ENCODE results near the gene LILRA6.
"Not testable (repeated sequence)": the region's sequence is repeated elsewhere in the genome, so short reads cannot be mapped to it uniquely, and the experiment has no call there.

The LILRA6 gene

DNA sequence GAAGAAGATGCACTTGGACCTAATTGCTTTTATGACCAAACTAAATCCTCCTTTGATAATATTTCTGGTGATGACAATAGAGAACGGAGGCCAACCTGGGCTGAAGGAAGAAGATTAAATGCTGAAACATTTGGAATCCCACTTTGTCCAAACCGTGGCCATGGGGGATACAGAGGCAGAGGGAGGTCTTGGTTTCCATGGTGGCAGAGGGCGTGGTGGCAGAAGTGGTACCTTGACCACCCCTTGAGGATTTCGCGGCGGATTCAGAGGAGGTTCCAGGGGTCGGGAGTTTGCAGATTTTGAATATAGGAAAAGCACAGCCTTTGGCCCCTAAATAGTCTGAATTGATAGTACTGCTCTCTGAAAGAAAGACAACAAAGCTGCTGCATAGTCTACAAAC, 12.6 kb downstream of the LILRA6 start:
- TF ChIP-seq GATA3 (IDR thresholded peaks at IDR 0.05; ENCODE audit: low read depth, low read length), result no peak

DNA sequence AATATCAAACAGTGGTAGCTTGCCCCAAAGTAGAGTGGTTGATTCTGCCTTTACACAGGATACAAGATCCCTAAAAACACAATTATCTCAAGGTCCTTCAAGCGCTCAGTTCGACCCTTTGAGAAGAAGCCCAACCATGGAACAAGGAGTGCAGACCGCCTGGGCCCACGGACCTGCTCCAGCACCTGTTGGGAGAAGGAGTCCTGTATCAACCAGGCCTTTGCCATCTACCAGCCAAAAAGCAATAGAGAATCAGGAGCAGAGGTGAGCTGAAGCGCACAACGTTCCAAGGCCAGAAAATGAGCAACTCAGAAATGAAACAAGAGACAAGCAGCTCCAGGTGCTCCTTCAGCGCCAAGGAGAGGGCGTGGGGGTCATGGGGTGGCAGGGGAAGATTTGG, 13.4 kb downstream of the LILRA6 start:
- TF ChIP-seq GATA3 (IDR thresholded peaks at IDR 0.05; ENCODE audit: low read depth, low read length) (no peak), GATA2 (IDR thresholded peaks at IDR 0.05; ENCODE audit: low read depth, low read length) (no peak)

DNA sequence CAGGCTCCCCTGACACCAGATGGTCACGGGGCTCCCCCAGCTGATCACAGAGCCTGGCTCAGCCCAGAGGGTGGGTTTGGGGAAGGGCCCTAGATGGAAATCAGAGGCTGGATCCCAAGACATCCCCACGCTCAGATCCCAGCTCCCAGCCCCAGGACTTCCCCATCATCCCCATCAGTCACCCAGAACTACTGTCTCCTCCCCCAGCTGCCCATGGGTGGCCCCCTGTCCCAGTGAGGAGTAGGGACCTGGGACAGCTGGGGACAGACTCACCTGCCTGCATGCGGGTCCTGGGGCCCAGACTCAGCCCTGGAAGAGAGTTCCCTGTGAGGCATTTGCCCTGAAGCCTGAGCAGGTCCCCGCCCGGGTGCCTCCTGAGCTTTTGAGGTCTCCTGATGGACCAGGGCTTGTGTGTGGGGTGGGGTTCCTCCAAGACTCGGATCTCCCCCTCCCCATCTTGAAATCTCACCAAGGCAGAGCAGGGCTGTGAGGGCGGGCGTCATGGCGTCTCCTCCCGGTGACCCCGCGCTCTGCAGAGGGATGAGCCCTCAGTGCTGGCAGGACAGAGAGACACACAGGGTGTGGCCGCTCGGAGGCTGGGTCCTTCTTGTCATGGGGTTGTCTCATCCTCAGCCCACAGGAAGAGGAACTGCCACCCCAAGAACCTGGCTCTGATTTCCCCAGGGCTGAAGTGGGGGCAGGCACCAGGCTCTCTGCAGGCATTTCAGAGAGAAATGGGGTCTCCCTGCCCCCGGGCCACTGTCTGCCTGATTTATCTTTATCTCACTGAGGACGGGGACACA, 19.9 kb downstream of the LILRA6 start, which contains the start of gene LILRB3:
LILRB3 (minus strand) TSS at position 534 of the 803 bp plus-strand sequence; CDS start at position 503, 31 bp downstream.
- TF ChIP-seq GATA3, GATA2 (IDR thresholded peaks at IDR 0.05; ENCODE audit: low read depth, low read length): not testable (repeated sequence)

DNA sequence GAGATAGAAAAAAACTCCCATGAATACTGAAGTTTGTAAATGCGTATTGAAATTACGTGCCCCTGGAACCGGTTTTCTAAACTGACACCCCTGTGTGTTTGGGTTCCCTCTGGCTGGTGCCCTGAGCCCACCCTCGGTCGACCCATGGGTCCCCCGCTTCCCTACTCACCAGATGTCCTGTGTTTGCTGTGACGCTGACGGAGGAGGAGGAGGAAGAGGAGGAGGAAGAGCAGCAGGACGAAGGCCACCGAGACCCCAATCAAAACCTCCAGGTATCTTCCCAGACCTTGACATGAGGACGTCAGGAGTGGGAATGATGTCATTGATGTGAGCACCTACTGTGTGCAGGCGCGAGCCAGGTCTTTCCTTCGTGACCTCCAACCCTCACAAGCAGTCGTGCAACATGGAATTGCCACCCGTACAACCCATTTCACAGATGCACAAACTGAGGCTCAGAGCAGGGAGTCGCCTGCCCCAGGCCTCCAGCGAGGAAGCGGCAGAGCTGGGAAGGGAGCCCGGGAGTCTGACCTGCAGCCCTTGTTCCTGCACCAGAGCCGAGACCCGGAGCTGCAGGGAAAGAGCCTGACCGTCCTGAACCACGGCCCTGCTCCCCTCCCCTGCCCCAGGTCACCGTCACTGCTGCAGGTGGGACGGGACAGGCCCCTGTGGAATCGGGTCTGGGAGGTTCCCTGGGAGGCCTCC, 23.5 kb downstream of the LILRA6 start:
- TF ChIP-seq GATA3 (IDR thresholded peaks at IDR 0.05; ENCODE audit: low read depth, low read length) (no peak), GATA2 (IDR thresholded peaks at IDR 0.05; ENCODE audit: low read depth, low read length) (no peak)

DNA sequence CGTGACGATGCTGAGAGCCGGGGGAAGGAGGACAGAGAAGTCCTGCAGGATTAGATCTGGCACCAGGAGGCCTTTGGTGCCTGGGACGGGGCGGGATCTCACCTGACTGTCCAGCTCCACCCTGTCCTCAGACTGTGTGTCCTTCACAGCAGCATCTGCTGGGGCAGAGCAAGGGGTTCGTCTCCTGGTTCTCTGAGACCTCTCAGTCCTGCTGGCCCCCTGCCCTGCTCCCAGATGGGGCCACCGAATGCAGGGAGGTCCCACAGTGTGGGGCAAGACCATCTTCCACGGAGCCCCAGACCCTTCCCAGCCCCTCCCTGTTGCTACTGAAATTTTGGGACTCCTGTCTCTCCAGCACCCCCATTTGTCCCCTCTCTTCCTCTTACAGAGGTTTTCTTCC, 24.3 kb downstream of the LILRA6 start:
- TF ChIP-seq GATA2 (IDR thresholded peaks at IDR 0.05; ENCODE audit: low read depth, low read length) (no peak), GATA3 (IDR thresholded peaks at IDR 0.05; ENCODE audit: low read depth, low read length) (no peak)

DNA sequence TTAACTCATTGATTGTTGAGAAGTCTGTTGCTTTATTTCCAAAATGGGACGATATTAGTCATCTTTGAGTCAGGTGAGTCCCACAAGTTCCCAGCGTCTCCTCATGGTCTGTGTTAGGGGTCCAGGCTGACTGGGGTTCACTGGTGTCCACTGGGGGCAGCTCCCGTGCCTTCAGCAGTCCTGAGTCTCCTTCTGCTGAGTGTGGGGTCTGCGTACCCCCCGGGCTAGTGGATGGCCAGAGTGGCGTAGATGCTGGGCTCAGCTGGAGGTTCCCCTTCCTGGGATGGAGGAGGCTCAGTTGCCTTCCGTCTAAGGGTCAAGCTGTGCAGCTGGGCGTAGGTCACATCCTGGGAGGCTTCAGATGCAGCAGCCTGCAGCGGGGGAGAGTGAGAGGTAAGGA, 25.7 kb downstream of the LILRA6 start:
- TF ChIP-seq GATA2 (IDR thresholded peaks at IDR 0.05; ENCODE audit: low read depth, low read length) (no peak), GATA3 (IDR thresholded peaks at IDR 0.05; ENCODE audit: low read depth, low read length) (no peak)

DNA sequence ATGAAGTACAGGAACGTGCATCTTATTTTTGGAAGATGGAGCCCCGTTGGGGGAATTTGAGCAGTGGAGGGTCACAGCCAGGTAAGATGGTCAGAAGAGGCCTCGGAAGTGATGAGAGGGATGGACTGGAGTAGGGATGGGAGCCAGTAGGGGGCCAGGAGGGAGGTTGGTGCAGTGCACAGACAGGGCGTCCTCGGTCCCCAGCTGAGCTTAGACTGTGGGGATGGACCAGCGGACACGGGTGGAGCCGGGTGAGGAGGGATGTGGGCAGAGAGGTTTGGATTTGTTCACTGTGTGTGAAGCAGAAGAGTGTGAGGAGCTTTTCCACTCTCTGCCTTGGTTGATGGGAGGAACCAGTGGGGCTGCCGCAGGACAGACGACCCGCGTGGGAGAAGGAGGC, 31.4 kb downstream of the LILRA6 start:
- no peak for TF ChIP-seq GATA2 (IDR thresholded peaks at IDR 0.05; ENCODE audit: low read depth, low read length)
- TF ChIP-seq GATA3 (IDR thresholded peaks at IDR 0.05; ENCODE audit: low read depth, low read length), result no peak

DNA sequence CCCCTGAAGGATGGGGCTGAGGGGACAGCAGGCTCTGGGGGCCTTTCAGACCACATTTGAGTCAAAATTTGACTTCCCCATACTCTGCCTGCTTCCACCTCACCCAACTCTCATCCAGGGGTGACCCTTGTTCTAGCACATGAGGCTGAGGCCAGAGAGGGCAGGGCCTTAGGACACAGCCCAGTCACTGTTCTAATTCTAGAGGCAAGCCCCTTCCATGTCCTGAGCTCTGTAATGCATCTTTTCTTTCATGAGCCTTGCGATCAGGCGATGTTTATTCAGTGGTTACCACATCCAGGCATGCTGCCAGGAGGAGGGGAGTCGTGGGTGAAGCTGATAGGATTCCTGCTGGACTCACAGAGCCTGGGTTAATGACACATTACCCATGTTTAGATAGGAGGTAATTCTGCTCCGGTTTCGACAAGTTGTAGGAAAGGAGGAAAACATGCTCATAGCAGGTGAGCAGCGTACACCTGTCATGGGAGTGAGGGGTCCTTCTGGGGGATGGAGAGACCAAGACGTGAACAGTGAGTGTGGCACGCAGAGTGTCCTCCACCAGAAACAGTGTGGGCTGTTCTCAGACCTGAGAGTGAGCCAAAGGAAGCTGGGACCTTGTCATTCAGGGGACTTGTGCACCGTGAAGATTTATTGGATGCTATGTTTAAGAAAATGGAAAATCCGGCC, 32.6 kb downstream of the LILRA6 start:
- TF ChIP-seq GATA2 (IDR thresholded peaks at IDR 0.05; ENCODE audit: low read depth, low read length), result no peak
- no peak for TF ChIP-seq GATA3 (IDR thresholded peaks at IDR 0.05; ENCODE audit: low read depth, low read length)

DNA sequence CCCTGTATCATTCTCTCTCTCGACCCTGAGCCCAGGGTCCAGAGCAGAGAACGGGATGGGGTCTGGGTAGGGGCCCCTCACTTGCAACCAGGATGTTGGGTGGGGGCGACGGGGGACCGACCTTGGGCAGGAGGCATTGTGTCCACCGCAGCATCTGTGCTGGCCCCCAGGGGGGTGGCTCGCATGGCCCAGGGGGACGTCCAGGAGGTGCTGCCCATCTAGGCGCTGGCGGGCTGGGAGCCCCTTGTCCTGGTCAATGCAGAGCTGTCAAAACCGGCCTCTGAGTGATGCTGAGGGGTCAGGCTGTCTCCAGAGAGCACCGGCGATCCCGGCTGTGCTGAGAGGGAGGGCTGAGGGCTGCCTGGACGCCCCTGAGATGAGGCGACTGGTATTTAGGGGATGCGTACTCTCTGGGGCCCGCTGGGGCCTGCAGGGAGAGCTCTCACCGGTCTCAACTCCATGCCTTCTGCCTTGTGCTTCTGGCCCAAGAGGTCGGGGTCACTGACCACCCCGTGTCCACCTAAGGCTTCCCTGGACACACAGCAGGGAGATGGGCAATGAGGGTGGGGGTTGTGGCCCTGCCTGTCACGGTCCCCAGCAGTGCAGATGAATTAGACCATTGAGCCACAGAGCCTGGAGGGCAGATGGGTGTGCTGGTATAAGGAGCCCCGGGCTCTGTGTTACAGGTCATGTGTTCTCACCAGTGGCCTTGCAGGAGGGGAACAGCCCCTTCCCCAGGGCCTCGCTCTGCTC, 33.4 kb downstream of the LILRA6 start:
- TF ChIP-seq GATA2 (IDR thresholded peaks at IDR 0.05; ENCODE audit: low read depth, low read length) (no peak), GATA3 (IDR thresholded peaks at IDR 0.05; ENCODE audit: low read depth, low read length) (no peak)

DNA sequence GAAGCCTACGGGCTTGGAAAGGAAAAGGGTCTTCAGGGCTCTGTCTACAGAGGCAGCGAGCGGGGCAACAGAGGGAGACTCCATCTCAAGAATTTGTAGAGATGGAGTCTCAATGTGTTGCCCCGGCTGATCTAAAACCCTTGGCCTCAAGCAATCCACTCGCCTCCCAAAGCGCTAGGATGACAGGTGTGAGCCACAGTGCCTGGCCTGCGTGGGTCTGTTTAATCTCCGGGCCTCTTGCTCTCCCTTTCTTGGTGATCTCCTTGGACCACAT, 33.9 kb downstream of the LILRA6 start:
- TF ChIP-seq GATA2 (IDR thresholded peaks at IDR 0.05; ENCODE audit: low read depth, low read length) (no peak), GATA3 (IDR thresholded peaks at IDR 0.05; ENCODE audit: low read depth, low read length) (no peak)

DNA sequence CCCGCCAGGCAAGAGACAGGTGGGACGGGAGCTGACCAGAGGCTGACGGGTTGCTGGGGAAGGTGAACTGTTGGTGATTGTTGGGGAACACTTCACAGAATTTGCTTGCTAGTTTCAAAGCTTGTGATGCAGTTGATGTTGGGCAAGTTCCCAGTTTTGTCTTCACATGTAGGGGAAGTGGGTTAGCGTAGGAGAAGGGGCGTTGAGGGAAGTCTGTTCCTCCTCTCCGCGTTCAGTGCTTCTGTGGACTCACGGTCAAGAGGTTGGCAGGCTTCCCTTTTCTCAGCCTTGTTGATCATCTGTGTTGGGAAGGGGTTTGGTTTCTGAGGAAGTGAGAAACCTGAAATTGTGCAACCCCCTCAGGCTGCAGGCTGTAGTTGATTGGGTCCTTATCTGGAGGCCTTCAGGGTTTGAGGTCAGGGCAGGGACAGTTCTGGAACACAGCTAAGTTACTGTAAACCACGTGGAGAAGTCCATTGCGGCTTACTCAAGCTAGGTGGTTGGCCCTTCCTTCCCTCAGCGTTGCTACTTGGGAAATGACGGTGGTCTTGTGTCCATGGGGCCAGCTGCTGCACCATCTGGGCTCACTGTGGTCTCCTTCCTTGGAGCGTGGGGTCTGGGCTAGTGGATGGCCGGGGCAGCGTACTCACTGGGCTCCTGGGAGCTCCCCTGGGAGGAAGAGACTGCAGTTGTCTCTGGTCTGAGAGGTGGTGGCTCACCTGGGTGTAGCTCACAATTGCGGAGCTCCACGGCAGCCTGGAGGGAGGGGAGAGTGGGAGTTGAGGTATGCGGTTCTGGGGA, 34.4 kb downstream of the LILRA6 start:
- TF ChIP-seq GATA2 (IDR thresholded peaks at IDR 0.05; ENCODE audit: low read depth, low read length), result no peak
- TF ChIP-seq GATA3 (IDR thresholded peaks at IDR 0.05; ENCODE audit: low read depth, low read length), result no peak

DNA sequence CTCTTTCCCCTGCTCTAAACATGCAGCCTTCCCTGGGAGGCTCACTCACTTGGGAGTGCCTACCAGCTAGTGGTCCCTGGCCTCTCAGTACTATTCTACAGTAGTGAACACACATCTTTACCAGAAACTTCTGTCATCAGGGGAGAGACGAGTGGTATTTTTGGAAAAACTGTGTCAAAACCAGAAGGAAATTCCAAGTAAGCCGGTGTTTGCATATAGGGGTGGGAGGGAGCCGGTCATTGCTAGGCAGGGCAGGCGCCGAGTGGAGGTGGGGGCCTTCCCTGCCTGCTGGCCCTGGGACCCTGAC, 35.0 kb downstream of the LILRA6 start:
- TF ChIP-seq GATA2 (IDR thresholded peaks at IDR 0.05; ENCODE audit: low read depth, low read length) (no peak), GATA3 (IDR thresholded peaks at IDR 0.05; ENCODE audit: low read depth, low read length) (no peak)

DNA sequence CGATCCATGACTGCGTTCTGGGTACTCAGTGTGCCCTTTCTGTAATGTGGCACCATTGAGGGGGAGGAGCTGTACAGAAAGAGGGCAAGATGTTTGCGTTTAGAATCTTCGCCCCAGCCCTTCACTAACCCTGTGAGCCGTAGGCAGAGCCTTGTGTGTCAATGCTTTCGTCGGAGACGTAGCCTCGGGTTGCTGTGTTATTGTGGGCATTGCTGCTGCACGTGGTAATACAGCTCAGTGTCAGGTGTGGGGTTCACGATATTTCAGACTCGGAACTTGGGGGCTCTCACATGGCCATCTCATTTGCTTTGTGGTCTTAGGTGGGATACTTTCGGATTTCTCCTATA, 35.8 kb downstream of the LILRA6 start:
- no peak for TF ChIP-seq GATA3 (IDR thresholded peaks at IDR 0.05; ENCODE audit: low read depth, low read length)
- no peak for TF ChIP-seq GATA2 (IDR thresholded peaks at IDR 0.05; ENCODE audit: low read depth, low read length)

Measured in SH-SY5Y (cell line).